ENCODE measurements around the gene BCL2L11. TPM values are rescaled to one million over a fixed set of nuclear protein-coding genes. Genes with fewer than 3 reads are reported as not detected.

The BCL2L11 gene
- total RNA-seq, 1 donor from 2014 or later: 24.5 TPM

GRCh38 chr2:111184725-111185310 is 64.1 kb downstream of the BCL2L11 start:
- Mint-ChIP-seq H3K27me3 (ENCODE audit: low read depth) (no peaks in the 10 kb centered on the region), H3K9me3 (no peaks in the 10 kb centered on the region), H3K36me3 (no peaks in the 10 kb centered on the region), H3K4me1 (peaks cover 2% of the 10 kb centered on the region), H3K4me3 (no peak overlapping the region), H3K27ac (no peak overlapping the region)
- no peak for TF ChIP-seq CTCF (IDR thresholded peaks at IDR 0.05; ENCODE audit: unreplicated experiment)
- no peak for DNase-seq (ENCODE audit: low spot score in 2 of 2, unreplicated experiment in 2 of 2)

GRCh38 chr2:111185361-111186022 is 64.8 kb downstream of the BCL2L11 start:
- no peak overlapping the region for H3K4me3 Mint-ChIP-seq
- H3K36me3 Mint-ChIP-seq: no peaks in the 10 kb centered on the region
- H3K9me3 Mint-ChIP-seq: no peaks in the 10 kb centered on the region
- peaks cover 2% of the 10 kb centered on the region for H3K4me1 Mint-ChIP-seq
- no peaks in the 10 kb centered on the region for H3K27me3 Mint-ChIP-seq (ENCODE audit: low read depth)
- TF ChIP-seq CTCF (IDR thresholded peaks at IDR 0.05; ENCODE audit: unreplicated experiment): no peak
- DNase-seq (ENCODE audit: low spot score in 2 of 2, unreplicated experiment in 2 of 2): peak in 1 of 2 experiments; percentile 28
- no peak overlapping the region for H3K27ac Mint-ChIP-seq

- Mint-ChIP-seq H3K27ac (no peak overlapping the region), H3K4me3 (no peak overlapping the region), H3K36me3 (no peaks in the 10 kb centered on the region), H3K27me3 (ENCODE audit: low read depth) (no peaks in the 10 kb centered on the region), H3K4me1 (peaks cover 2% of the 10 kb centered on the region), H3K9me3 (no peaks in the 10 kb centered on the region)
- no peak for TF ChIP-seq CTCF (IDR thresholded peaks at IDR 0.05; ENCODE audit: unreplicated experiment)
- DNase-seq (ENCODE audit: low spot score in 2 of 2, unreplicated experiment in 2 of 2): peak in 1 of 2 experiments; percentile 31
Measured at GRCh38 chr2:111186121-111186715, 65.5 kb downstream of the BCL2L11 start.

GRCh38 chr2:111186933-111187332 is 66.2 kb downstream of the BCL2L11 start:
- H3K9me3 Mint-ChIP-seq: no peaks in the 10 kb centered on the region
- no peak overlapping the region for H3K4me3 Mint-ChIP-seq
- DNase-seq (ENCODE audit: low spot score in 2 of 2, unreplicated experiment in 2 of 2): peak in 1 of 2 experiments; percentile 14
- no peak for TF ChIP-seq CTCF (IDR thresholded peaks at IDR 0.05; ENCODE audit: unreplicated experiment)
- peaks cover 2% of the 10 kb centered on the region for H3K4me1 Mint-ChIP-seq
- H3K36me3 Mint-ChIP-seq: no peaks in the 10 kb centered on the region
- no peaks in the 10 kb centered on the region for H3K27me3 Mint-ChIP-seq (ENCODE audit: low read depth)
- H3K27ac Mint-ChIP-seq: no peak overlapping the region

GRCh38 chr2:111188681-111189080 is 68.0 kb downstream of the BCL2L11 start:
- no peaks in the 10 kb centered on the region for H3K36me3 Mint-ChIP-seq
- peak in 1 of 2 experiments; percentile 10 for DNase-seq (ENCODE audit: low spot score in 2 of 2, unreplicated experiment in 2 of 2)
- no peak overlapping the region for H3K4me3 Mint-ChIP-seq
- peaks cover 2% of the 10 kb centered on the region for H3K4me1 Mint-ChIP-seq
- TF ChIP-seq CTCF (IDR thresholded peaks at IDR 0.05; ENCODE audit: unreplicated experiment): no peak
- H3K9me3 Mint-ChIP-seq: no peaks in the 10 kb centered on the region
- H3K27ac Mint-ChIP-seq: no peak overlapping the region
- no peaks in the 10 kb centered on the region for H3K27me3 Mint-ChIP-seq (ENCODE audit: low read depth)

All from mesothelial cell of epicardium (in vitro differentiated cells).